Neural crest cell (in vitro differentiated cells): ENCODE results near the gene ALK. TPM values are rescaled to one million over a fixed set of nuclear protein-coding genes. Genes with fewer than 3 reads are reported as not detected.

Source experiments
- DNase-seq: peaks from one replicate; pipeline ENCODE4 v3.0.0; 2021; ENCODE audit warnings: low read depth, mixed read lengths, low spot score
- H3K27ac Mint-ChIP-seq: one replicate; pipeline ENCODE4 v1.8.0; 2021; ENCODE audit warnings: mild to moderate bottlenecking, mixed read lengths; ENCODE audit not compliant: unreplicated experiment
- H3K27me3 Mint-ChIP-seq: 2 replicates; pipeline ENCODE4 v1.8.0; 2021; ENCODE audit warnings: low read depth, mild to moderate bottlenecking, mixed read lengths
- H3K36me3 Mint-ChIP-seq: 2 replicates; pipeline ENCODE4 v1.8.0; 2021; ENCODE audit warnings: low read depth, mild to moderate bottlenecking, mixed read lengths
- H3K4me1 Mint-ChIP-seq: 2 replicates; pipeline ENCODE4 v1.8.0; 2021; ENCODE audit warnings: mixed read lengths
- H3K4me3 Mint-ChIP-seq: one replicate; pipeline ENCODE4 v1.8.0; 2021; ENCODE audit warnings: mild to moderate bottlenecking, mixed read lengths
- H3K9me3 Mint-ChIP-seq: 2 replicates; pipeline ENCODE4 v1.8.0; 2021; ENCODE audit warnings: mixed read lengths
- CTCF ChIP-seq: fragments of 200-600 bp; sonication (generic); conservative IDR thresholded peaks from 2 replicates; pipeline ENCODE4 v1.5.0; 2021; ENCODE audit warnings: antibody characterized with exemption, mild to moderate bottlenecking
- total RNA-seq: library from RNA; stranded (reverse); gene quantifications from 2 replicates; pipeline ENCODE4 v1.2.1, GENCODE V29; 2021

Gene ALK
- total RNA-seq, 1 donor from 2014 or later: 2.0 TPM

- Mint-ChIP-seq H3K27me3 (no peaks in the 10 kb centered on the region), H3K9me3 (peaks cover 4% of the 10 kb centered on the region), H3K4me1 (no peaks in the 10 kb centered on the region), H3K27ac (no peak overlapping the region), H3K36me3 (no peaks in the 10 kb centered on the region), H3K4me3 (no peak overlapping the region)
- TF ChIP-seq CTCF: no peak
- no peak for DNase-seq
These were observed 314.4 kb downstream of the ALK start for GRCh38 chr2:29607038-29607420.

- TF ChIP-seq CTCF: no peak
- H3K4me3 Mint-ChIP-seq: no peak overlapping the region
- peaks cover under 1% of the 10 kb centered on the region for H3K9me3 Mint-ChIP-seq
- H3K27ac Mint-ChIP-seq: no peak overlapping the region
- no peaks in the 10 kb centered on the region for H3K4me1 Mint-ChIP-seq
- H3K27me3 Mint-ChIP-seq: no peaks in the 10 kb centered on the region
- H3K36me3 Mint-ChIP-seq: no peaks in the 10 kb centered on the region
- DNase-seq: no peak
These were observed 315.0 kb downstream of the ALK start for GRCh38 chr2:29606104-29607037.

DNA sequence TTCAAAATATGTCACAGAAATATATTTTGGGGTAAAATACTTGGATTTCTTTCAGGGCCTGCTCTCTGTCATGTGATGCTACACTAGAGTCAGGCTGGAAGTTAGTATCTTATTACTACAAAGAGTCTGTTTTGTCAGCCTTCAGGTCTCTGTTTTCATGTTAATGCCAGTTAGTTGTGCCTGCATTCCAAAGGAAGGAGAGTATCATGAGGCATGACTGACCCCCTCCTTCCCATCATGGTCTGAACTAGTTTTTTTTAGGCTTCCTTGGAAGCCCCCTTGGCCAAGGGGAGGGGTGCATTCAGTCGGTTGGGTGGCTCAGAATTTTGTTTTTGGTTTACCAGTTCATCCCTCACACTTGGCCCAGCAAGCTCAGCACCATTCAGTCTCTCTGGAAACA lies 318.0 kb downstream of the ALK start:
- Mint-ChIP-seq H3K9me3 (peaks cover 8% of the 10 kb centered on the region), H3K4me1 (no peaks in the 10 kb centered on the region), H3K27me3 (no peaks in the 10 kb centered on the region), H3K27ac (no peak overlapping the region), H3K36me3 (peaks cover 2% of the 10 kb centered on the region), H3K4me3 (no peak overlapping the region)
- DNase-seq: no peak
- TF ChIP-seq CTCF: no peak

- DNase-seq: no peak
- H3K36me3 Mint-ChIP-seq: peaks cover 2% of the 10 kb centered on the region
- H3K4me1 Mint-ChIP-seq: no peaks in the 10 kb centered on the region
- H3K9me3 Mint-ChIP-seq: peaks cover 8% of the 10 kb centered on the region
- no peaks in the 10 kb centered on the region for H3K27me3 Mint-ChIP-seq
- TF ChIP-seq CTCF: no peak
- H3K4me3 Mint-ChIP-seq: no peak overlapping the region
- H3K27ac Mint-ChIP-seq: no peak overlapping the region
These were observed 319.5 kb downstream of the ALK start for GRCh38 chr2:29601872-29602271.

- Mint-ChIP-seq H3K9me3 (peaks cover 8% of the 10 kb centered on the region), H3K27ac (no peak overlapping the region), H3K4me1 (no peaks in the 10 kb centered on the region), H3K4me3 (no peak overlapping the region), H3K36me3 (peaks cover 2% of the 10 kb centered on the region), H3K27me3 (no peaks in the 10 kb centered on the region)
- DNase-seq: no peak
- TF ChIP-seq CTCF: no peak
These were observed 320.1 kb downstream of the ALK start for GRCh38 chr2:29601321-29601720.
